Panc1 (cell line): ENCODE measurements around the gene ALK.

Experiments
- CTCF ChIP-seq: fragments of 450-650 bp; IDR thresholded peaks from 2 replicates; pipeline ENCODE4 v1.5.1; 2017; ENCODE audit warnings: mild to moderate bottlenecking
- POLR2AphosphoS5 ChIP-seq: IDR thresholded peaks from 2 replicates; pipeline ENCODE4 v1.6.1; 2012; ENCODE audit warnings: mild to moderate bottlenecking, low read depth, low read length, moderate library complexity
- REST ChIP-seq, 2 experiments: IDR thresholded peaks; 2 replicates each; pipeline ENCODE4 v1.6.1; 2011 to 2012; ENCODE audit warnings: low read depth in 2 of 2, control low read depth in 1 of 2, low read length in 1 of 2, mild to moderate bottlenecking in 1 of 2, moderate library complexity in 1 of 2; ENCODE audit not compliant: insufficient read depth in 1 of 2
- SIN3A ChIP-seq: IDR thresholded peaks from 2 replicates; pipeline ENCODE4 v1.6.1; 2012; ENCODE audit warnings: low read depth, mild to moderate bottlenecking, low read length, moderate library complexity, borderline replicate concordance; ENCODE audit not compliant: insufficient read depth

- TF ChIP-seq CTCF, result no peak
- no peak for TF ChIP-seq REST (IDR thresholded peaks at IDR 0.05; ENCODE audit: insufficient read depth in 1 of 2, low read depth in 2 of 2, low read length in 1 of 2)
- no peak for TF ChIP-seq POLR2AphosphoS5
- no peak for TF ChIP-seq SIN3A
These were observed 560.2 kb downstream of the ALK start for GRCh38 chr2:29361231-29361630.
